ENCODE measurements around the gene COBLL1. TPM values are rescaled to one million over a fixed set of nuclear protein-coding genes. Genes with fewer than 3 reads are reported as not detected.

The COBLL1 gene
- total RNA-seq, 4 donors from 2014 or later, result 41.4 to 66.0 (median 61.9) TPM

DNA sequence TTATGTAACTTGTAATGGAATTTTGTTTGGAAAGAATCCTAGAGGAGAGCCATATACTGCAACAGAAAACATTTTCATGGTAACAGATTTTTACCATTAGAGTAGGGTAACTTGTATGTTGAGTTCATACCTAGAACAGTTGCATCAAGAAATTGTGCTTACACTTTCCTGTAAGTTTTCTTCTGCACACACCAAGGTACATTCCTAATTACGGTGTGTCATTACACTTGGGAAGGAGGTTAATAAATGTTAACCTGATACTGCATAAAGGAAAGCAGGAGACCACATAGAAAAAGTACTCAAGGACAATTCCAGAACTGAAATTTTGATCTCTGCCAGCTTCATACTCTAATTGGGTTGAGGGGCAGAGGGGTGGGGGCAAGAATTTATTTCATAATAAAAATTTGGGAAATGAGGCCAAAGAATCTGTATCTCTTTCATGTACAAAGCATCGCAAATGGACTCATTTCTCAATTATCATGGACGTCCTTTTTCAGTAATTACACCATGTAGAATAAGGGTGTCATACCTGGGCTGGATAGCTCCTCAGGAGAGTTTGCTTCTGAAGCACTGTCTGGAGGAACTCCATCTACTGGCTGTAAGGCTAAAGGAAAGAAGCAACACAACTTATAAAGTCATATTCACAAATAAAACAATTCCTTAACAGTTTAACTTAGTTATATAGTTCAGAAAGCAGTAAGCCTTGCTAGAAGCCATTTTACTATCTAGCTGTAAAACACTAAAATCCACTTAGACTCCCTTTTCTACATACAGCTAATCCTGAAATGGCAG, 137.5 kb downstream of the COBLL1 start:
- TF ChIP-seq, protein P1, sequence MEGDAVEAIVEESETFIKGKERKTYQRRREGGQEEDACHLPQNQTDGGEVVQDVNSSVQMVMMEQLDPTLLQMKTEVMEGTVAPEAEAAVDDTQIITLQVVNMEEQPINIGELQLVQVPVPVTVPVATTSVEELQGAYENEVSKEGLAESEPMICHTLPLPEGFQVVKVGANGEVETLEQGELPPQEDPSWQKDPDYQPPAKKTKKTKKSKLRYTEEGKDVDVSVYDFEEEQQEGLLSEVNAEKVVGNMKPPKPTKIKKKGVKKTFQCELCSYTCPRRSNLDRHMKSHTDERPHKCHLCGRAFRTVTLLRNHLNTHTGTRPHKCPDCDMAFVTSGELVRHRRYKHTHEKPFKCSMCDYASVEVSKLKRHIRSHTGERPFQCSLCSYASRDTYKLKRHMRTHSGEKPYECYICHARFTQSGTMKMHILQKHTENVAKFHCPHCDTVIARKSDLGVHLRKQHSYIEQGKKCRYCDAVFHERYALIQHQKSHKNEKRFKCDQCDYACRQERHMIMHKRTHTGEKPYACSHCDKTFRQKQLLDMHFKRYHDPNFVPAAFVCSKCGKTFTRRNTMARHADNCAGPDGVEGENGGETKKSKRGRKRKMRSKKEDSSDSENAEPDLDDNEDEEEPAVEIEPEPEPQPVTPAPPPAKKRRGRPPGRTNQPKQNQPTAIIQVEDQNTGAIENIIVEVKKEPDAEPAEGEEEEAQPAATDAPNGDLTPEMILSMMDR (IDR thresholded peaks at IDR 0.05), result no peak
- TF ChIP-seq POLR2A (IDR thresholded peaks at IDR 0.05; ENCODE audit: low read depth), result no peak
- no peak for TF ChIP-seq POLR2AphosphoS5 (IDR thresholded peaks at IDR 0.05)
- TF ChIP-seq EP300 (IDR thresholded peaks at IDR 0.05), result no peak
- H3K27me3 ChIP-seq, result no peaks in the 10 kb centered on the region
- intact Hi-C loops (cut with DNase I), result no loop called here
- no peak for DNase-seq (ENCODE audit: extremely low spot score)
- 86% methylated on average over 3 of the region's 3 CpGs for WGBS
- no peak overlapping the region for H3K27ac ChIP-seq (replicated peaks in 1 of 4)
- H3K4me1 ChIP-seq, result peaks cover 0 to 19% (median 17%) of the 10 kb centered on the region in 4 donors
- no peak overlapping the region for H3K4me3 ChIP-seq
- peaks cover 0 to 37% (median 7%) of the 10 kb centered on the region in 4 donors for H3K36me3 ChIP-seq
- H3K9me3 ChIP-seq, result no peaks in the 10 kb centered on the region

DNA sequence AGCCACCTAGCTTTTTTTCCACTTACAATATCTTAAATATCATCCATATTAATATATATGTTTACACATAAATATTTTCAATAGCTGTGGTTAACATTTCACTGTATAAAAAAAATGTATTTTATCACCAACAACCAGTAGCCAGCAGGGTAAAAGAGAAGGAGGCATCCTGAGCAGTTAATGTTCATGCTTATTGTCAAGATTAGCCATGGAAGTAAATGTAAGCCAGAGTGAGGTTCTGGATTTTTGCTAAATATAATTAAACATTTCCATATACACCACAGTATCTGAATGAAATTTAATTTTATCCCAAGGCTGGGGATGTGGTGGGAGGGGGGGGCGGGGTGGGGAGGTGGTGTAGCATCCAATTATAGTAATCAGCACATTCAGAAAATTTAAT, 140.1 kb downstream of the COBLL1 start:
- TF ChIP-seq POLR2AphosphoS5 (IDR thresholded peaks at IDR 0.05), result no peak
- TF ChIP-seq, protein P1 (IDR thresholded peaks at IDR 0.05), result no peak
- TF ChIP-seq EP300 (IDR thresholded peaks at IDR 0.05), result no peak
- no peak for TF ChIP-seq POLR2A (IDR thresholded peaks at IDR 0.05; ENCODE audit: low read depth)
- Histone ChIP-seq H3K4me3 (no peak overlapping the region), H3K27me3 (no peaks in the 10 kb centered on the region), H3K9me3 (no peaks in the 10 kb centered on the region), H3K27ac (replicated peaks in 1 of 4) (no peak overlapping the region), H3K4me1 (peaks cover 0 to 21% (median 18%) of the 10 kb centered on the region in 4 donors), H3K36me3 (peaks cover 0 to 44% (median 11%) of the 10 kb centered on the region in 4 donors)
- intact Hi-C loops (cut with DNase I), result no loop called here
- 97% methylated on average over 1 of the region's 1 CpG for WGBS
- no peak for DNase-seq (ENCODE audit: extremely low spot score)

DNA sequence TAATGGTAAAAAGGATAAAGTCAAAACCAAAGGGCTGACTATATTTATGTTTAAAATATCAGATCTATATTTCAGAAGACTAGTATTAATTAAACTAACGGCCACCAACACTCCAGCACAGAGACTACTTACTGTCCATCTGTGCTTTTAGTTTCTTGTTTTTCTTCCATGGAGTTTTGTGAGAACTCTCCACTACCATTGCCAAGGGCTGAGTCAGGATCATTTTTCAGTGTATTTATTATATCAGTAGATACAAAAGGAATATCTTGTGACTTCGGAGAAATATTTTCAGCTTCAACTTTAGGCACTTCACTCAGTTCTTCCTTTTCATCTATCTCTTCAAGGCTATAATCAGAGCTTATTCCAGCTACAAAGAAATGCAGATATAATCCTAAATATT, 141.2 kb downstream of the COBLL1 start:
- DNase-seq (ENCODE audit: extremely low spot score), result no peak
- H3K27ac ChIP-seq (replicated peaks in 1 of 4), result peak overlapping the region in 2 of 4 donors; percentile 11 to 22
- H3K9me3 ChIP-seq, result no peaks in the 10 kb centered on the region
- H3K4me3 ChIP-seq, result no peak overlapping the region
- H3K4me1 ChIP-seq, result peaks cover 0 to 28% (median 20%) of the 10 kb centered on the region in 4 donors
- H3K27me3 ChIP-seq, result no peaks in the 10 kb centered on the region
- WGBS, result 29% methylated on average over 2 of the region's 2 CpGs
- H3K36me3 ChIP-seq, result peaks cover 0 to 47% (median 11%) of the 10 kb centered on the region in 4 donors
- intact Hi-C loops (cut with DNase I), result no loop called here
- no peak for TF ChIP-seq POLR2A (IDR thresholded peaks at IDR 0.05; ENCODE audit: low read depth)
- TF ChIP-seq EP300 (IDR thresholded peaks at IDR 0.05), result no peak
- TF ChIP-seq POLR2AphosphoS5 (IDR thresholded peaks at IDR 0.05), result no peak
- TF ChIP-seq, protein P1 (IDR thresholded peaks at IDR 0.05), result no peak

DNA sequence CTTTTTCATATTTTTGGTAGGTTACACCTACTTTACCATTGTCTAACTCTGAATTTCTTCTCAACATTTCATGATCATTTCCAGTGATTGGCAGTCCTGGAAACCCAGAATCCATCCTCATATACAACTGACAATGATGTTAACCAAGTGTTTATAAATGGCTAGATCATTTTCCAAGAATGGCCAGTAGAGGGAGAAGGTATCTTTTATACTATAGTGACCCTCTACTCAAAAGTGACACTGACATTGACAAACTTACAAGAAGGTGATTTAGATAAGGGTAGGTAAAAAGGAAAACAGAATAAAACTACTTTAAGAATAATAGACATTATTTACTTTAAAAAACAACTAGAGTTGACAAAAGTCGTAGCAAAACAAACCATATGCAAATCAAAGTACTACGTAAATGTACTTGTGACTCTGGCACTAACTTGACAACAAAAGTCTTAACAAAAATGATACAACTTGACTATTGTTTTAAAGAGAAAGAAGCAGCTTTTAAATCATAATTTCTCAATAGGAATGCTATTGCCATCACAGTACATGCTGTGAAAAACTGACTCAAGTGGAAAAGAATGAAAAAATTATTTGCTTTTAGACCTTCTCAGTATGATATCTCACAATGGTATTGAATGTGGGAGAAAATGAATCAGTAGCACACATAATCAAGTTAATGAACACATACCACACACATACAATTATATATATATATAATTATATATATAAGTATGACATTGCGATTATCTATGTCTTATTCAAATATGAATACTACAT, 143.7 kb downstream of the COBLL1 start:
- H3K4me1 ChIP-seq, result peaks cover 0 to 52% (median 42%) of the 10 kb centered on the region in 4 donors
- WGBS, result 84% methylated on average over 3 of the region's 3 CpGs
- DNase-seq (ENCODE audit: extremely low spot score), result no peak
- no peaks in the 10 kb centered on the region for H3K27me3 ChIP-seq
- peaks cover 0 to 41% (median 8%) of the 10 kb centered on the region in 4 donors for H3K36me3 ChIP-seq
- no peak overlapping the region for H3K4me3 ChIP-seq
- H3K9me3 ChIP-seq, result no peaks in the 10 kb centered on the region
- TF ChIP-seq POLR2A (IDR thresholded peaks at IDR 0.05; ENCODE audit: low read depth) (no peak), EP300 (IDR thresholded peaks at IDR 0.05) (no peak)
- TF ChIP-seq, protein P1 (IDR thresholded peaks at IDR 0.05), result peak; percentile 22 to 50 (median 33)
- intact Hi-C loops (cut with DNase I), result no loop called here
- H3K27ac ChIP-seq (replicated peaks in 1 of 4), result no peak overlapping the region
